H7 (cell line): ENCODE data around the gene GCNA. TPM values are rescaled to one million over a fixed set of nuclear protein-coding genes. Genes with fewer than 3 reads are reported as not detected.

Source experiments
- DNase-seq: peaks from one replicate; pipeline ENCODE4 v3.0.0; 2012
- H3K27me3 ChIP-seq: 2 replicates; pipeline ENCODE4 v1.6.0; 2011; ENCODE audit warnings: mild to moderate bottlenecking, low read length; ENCODE audit not compliant: control insufficient read depth, insufficient read depth
- H3K36me3 ChIP-seq: replicated peaks from 2 replicates; pipeline ENCODE4 v1.5.1; 2011; ENCODE audit warnings: low read length; ENCODE audit not compliant: control insufficient read depth, insufficient read depth
- H3K4me3 ChIP-seq: 2 replicates; pipeline ENCODE4 v1.5.1; 2011; ENCODE audit warnings: low read depth, mild to moderate bottlenecking, control low read depth, low read length, moderate library complexity; ENCODE audit not compliant: insufficient read depth
- total RNA-seq: library from RNA; depleted of rRNA; stranded (reverse); fragments of >200 nt; shearing (Covaris generic); gene quantifications from 2 replicates; pipeline ENCODE4 v1.2.3, GENCODE V29; 2014; rRNA removed

The GCNA gene, protein sequence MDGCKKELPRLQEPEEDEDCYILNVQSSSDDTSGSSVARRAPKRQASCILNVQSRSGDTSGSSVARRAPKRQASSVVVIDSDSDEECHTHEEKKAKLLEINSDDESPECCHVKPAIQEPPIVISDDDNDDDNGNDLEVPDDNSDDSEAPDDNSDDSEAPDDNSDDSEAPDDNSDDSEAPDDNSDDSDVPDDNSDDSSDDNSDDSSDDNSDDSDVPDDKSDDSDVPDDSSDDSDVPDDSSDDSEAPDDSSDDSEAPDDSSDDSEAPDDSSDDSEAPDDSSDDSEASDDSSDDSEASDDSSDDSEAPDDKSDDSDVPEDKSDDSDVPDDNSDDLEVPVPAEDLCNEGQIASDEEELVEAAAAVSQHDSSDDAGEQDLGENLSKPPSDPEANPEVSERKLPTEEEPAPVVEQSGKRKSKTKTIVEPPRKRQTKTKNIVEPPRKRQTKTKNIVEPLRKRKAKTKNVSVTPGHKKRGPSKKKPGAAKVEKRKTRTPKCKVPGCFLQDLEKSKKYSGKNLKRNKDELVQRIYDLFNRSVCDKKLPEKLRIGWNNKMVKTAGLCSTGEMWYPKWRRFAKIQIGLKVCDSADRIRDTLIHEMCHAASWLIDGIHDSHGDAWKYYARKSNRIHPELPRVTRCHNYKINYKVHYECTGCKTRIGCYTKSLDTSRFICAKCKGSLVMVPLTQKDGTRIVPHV
- 0.55 and 1.1 TPM in 2 replicates for total RNA-seq

DNA sequence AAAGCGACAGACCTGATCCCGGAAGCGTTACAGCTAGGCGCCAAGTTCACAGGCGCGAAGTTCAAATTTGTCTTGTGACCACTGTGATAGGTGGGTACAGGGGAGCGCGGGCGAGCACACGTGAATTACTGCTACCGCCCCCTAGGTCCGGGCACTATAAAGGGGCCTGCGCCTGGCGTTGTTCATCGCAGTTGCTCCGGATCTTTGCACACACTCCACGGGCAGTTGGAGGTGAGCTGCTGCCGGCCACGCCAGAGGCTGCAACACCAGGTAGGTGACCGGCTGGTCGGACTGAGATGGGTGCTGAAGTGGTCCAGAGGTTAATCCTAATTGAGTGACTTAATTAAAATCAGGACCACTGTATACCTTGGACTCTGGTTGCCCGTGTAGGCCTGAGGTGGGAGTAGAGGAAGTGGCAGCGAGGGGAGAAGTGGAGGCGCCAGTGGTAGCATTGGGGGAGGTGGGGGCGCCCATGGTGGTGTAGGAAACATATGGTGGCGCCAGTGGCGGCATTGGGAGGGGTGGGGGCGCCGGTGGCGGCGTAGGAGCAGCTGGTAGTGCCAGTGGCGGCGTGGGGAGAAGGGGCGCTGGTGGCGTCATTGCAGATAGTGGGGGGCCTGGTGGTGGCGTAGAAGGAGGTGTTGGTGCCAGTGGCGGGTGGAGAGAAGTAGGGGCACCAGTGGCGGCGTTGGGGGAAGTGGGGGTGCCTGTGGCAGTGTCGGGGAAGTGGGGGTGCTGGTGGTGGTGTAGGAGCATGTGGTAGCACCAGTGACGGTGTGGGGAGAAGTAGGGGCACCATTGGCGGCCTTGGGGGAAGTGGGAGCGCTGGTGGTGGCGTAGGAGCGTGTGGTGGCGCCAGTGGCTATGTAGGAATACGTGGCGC, at the start of gene GCNA:
Gene GCNA (plus strand): TSS at position 185 of the 883 bp plus-strand sequence. CDS start 2,385 bp downstream, outside the sequence.
- Histone ChIP-seq H3K27me3 (no peaks in the 10 kb centered on the region), H3K36me3 (no peaks in the 10 kb centered on the region; the same call in none of the 2 replicates), H3K4me3 (no peak within 1 kb of the TSS)
- peak; percentile 52 for DNase-seq

GRCh38 chrX:71532078-71532752, 46.0 kb upstream of the GCNA start:
- H3K27me3 ChIP-seq: no peaks in the 10 kb centered on the region
- no peaks in the 10 kb centered on the region for H3K36me3 ChIP-seq
- no peak for DNase-seq
- peak overlapping the region; percentile 33 for H3K4me3 ChIP-seq

DNA sequence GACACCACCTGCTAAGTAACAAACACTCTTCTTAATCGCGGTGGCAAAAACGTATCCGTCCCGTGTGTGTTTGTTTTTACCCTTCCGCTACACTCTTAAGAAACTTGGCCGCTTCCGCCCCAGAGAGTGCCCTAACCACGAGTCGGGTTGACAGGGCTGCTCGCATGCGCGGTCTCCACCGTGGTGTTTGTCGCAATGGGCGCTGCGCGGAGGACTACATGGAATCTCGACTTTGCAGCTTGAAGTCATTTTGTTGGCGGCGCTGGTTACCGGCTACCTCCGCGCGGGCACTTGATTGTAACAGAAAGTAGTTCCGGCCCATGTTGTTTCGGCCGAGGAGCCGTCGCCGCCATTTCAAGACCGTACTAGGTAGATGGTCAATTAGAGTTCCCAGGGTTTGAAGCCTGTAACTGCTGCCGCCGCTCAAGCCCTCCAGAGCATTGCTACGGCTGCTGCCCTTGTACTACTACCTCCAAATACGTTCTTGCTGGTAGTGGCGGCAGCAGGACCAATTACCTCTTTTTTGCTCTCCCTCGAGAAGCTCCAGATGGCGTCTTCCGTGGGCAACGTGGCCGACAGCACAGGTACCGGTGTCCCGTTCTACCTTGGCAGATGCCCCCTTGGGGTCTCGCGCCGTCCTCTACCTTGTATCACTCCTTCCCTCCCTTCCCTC, 45.3 kb upstream of the GCNA start, which contains the start of gene OGT:
Gene OGT (plus strand): TSS at position 352 of the 673 bp plus-strand sequence. CDS start 196 bp downstream, at position 548.
- Histone ChIP-seq H3K27me3 (no peaks in the 10 kb centered on the region), H3K36me3 (no peaks in the 10 kb centered on the region), H3K4me3 (peak within 1 kb of the TSS; percentile 87)
- peak; percentile 72 for DNase-seq

GRCh38 chrX:71533516-71533850, 44.8 kb upstream of the GCNA start:
- Histone ChIP-seq H3K27me3 (no peaks in the 10 kb centered on the region), H3K36me3 (no peaks in the 10 kb centered on the region; the same call in 1 of the 2 replicates), H3K4me3 (peak overlapping the region; percentile 87)
- no peak for DNase-seq

DNA sequence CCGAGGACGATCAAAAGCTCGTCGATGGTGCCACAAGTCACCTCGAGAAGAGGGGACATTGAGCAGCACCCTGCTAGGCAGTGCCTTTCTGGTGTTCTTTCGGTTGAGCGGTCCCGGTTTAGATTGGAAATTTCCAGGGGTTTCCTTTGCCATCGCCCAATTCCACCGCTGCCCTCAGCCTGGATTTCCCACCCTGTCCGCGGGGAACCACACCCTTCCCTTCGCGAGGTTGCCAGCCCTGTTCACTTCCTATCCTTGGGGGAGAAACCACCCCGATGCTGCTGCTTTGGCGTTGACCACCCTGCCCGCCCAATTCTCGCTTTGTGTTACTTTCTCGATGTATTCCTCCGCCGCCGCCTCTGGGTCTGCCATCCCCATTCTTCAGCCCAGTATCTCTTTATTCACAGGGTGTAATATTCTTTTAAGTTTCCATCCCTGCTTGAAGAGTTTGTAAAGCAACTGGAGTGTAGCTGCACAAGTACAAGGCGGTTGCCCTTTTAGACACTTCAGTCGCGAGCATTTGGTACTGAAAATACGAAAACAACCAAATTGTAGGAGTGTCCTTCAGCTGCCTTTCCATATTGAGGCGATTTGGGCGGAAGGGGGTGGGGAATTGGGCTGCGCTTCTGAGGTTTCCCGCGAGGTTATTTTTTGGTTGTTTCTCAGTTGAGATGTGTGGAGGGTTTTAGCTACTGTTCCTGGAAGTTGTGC, 44.2 kb upstream of the GCNA start:
- Histone ChIP-seq H3K27me3 (no peaks in the 10 kb centered on the region), H3K36me3 (no peaks in the 10 kb centered on the region; the same call in 1 of the 2 replicates), H3K4me3 (peak overlapping the region; percentile 87)
- DNase-seq: no peak

DNA sequence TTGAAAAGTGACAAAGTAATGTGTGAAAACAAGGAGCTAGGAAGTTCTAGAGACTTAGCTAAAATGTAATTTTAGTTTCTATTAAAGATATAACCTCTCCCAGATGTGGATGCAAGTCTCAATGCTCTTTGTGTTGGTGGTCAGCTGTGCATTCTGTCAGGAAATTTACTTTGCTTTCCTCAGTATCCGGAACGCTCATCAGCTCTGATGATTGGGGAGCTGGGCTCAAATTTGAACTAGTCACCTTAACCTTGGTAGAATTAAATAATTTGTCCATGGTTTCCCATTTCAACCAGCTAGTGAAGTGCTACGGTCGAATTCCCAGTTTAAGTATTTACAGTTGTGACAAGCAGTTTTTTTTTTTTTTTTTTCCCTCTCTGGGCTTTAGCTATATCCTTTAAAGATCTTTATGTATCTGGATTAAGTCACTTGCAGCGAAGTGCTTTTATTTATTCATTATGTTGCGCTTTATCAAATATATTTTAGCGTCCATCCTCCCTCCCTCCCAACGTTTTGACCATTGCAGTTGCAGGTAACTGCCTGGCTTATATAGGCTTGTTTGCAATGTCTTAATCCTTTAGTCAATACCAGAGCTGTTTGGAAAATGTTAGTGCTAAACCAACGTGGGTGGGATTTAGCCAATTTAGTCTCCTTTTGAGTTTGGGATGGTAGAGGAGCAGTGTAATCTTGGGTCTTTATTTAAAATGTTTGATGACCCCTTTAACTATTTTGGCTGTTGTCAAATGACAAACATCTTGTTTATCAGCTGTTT, 43.3 kb upstream of the GCNA start:
- Histone ChIP-seq H3K4me3 (peak overlapping the region; percentile 87), H3K27me3 (no peaks in the 10 kb centered on the region), H3K36me3 (no peaks in the 10 kb centered on the region; the same call in 1 of the 2 replicates)
- DNase-seq: no peak

DNA sequence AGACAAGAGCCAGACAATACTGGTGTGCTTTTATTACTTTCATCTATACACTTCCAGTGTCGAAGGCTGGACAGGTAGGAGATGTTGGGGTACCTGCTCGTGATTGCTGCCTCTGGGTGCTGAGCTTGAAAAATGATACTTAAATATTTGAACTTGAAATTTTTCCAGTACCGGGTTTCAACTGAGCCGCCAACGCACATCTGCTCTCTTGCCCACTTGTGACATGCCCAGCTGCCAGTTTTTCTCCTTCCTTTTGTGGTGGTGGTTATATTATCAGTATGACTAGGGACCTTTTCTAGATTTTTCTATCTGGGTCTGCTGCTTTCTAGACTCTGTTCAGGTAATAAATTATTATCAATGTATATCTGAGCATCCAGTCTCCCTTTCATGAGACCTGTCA, 42.0 kb upstream of the GCNA start:
- H3K4me3 ChIP-seq: no peak overlapping the region
- no peak for DNase-seq
- no peaks in the 10 kb centered on the region; the same call in 1 of the 2 replicates for H3K36me3 ChIP-seq
- no peaks in the 10 kb centered on the region for H3K27me3 ChIP-seq

- no peak overlapping the region for H3K4me3 ChIP-seq
These were observed 40.5 kb upstream of the GCNA start for GRCh38 chrX:71537743-71538142.

GRCh38 chrX:71540801-71541200, 37.4 kb upstream of the GCNA start:
- no peak for DNase-seq
- H3K27me3 ChIP-seq: no peaks in the 10 kb centered on the region
- H3K36me3 ChIP-seq: no peaks in the 10 kb centered on the region; the same call in none of the 2 replicates
- no peak overlapping the region for H3K4me3 ChIP-seq

More at GRCh38 chrX:71537743-71538142, 40.5 kb upstream of the GCNA start:
- H3K27me3 ChIP-seq: no peaks in the 10 kb centered on the region
- DNase-seq: no peak
- no peaks in the 10 kb centered on the region; the same call in 1 of the 2 replicates for H3K36me3 ChIP-seq

DNA sequence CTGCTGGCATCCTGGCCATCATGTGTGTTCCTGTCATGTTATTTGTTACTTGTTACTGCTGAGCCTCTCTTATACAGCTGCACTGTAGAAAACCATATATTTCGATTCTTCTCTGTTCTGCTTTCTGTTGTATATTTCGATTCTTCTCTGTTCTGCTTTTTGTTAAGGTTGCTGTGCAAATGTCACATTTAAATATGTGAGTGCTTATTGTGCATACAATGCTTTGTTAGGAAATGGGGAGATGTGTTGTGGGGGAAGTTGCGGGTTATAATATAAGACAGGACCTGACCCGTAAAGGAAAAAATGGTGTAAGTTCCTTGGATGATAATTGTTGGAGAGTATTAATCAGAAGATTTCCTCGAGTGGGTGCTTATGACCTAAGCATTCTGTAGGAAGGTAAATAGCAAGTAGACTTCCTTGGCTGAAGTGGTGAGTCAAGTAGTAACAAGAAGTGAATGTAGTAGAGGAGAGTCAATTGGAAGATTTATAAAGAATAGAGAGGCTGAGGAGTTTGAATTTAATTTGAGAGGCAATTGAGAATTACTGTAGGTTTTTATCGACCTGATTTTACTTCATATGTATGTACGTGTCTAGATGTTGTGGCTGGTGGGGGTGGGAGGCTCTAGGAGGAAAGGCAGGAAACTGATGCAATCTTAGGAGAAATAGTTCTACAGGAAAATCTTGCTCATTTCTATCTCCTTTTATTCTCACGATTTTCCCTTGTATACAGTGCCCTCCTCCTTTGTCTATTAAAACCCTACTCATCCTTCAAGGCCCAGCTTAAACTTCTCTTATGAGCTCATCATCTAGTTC, 36.8 kb upstream of the GCNA start:
- DNase-seq: no peak
- Histone ChIP-seq H3K4me3 (no peak overlapping the region), H3K36me3 (no peaks in the 10 kb centered on the region; the same call in none of the 2 replicates), H3K27me3 (no peaks in the 10 kb centered on the region)

- Histone ChIP-seq H3K4me3 (no peak overlapping the region), H3K27me3 (no peaks in the 10 kb centered on the region), H3K36me3 (peaks cover 2% of the 10 kb centered on the region)
- DNase-seq: no peak
These were observed 35.8 kb upstream of the GCNA start for GRCh38 chrX:71542411-71542810.

- DNase-seq: no peak
- Histone ChIP-seq H3K36me3 (peaks cover 2% of the 10 kb centered on the region), H3K4me3 (no peak overlapping the region), H3K27me3 (no peaks in the 10 kb centered on the region)
These were observed 35.4 kb upstream of the GCNA start for GRCh38 chrX:71542825-71543224.
